ENCODE data around the gene PATL2.
"Not testable (repeated sequence)": the region's sequence is repeated elsewhere in the genome, so short reads cannot be mapped to it uniquely, and the experiment has no call there.

PATL2 gene

DNA sequence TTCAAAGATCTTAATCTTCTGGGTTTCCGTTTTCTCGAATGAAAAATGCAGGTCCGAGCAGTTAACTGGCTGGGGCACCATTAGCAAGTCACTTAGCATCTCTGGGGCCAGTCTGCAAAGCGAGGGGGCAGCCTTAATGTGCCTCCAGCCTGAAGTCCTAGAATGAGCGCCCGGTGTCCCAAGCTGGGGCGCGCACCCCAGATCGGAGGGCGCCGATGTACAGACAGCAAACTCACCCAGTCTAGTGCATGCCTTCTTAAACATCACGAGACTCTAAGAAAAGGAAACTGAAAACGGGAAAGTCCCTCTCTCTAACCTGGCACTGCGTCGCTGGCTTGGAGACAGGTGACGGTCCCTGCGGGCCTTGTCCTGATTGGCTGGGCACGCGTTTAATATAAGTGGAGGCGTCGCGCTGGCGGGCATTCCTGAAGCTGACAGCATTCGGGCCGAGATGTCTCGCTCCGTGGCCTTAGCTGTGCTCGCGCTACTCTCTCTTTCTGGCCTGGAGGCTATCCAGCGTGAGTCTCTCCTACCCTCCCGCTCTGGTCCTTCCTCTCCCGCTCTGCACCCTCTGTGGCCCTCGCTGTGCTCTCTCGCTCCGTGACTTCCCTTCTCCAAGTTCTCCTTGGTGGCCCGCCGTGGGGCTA, at the start of gene PATL2, which contains the start of gene B2M:
Gene PATL2, minus strand, starts transcription at position 228 of the 647 bp plus-strand sequence. CDS start 34,833 bp downstream, outside the sequence.
Gene B2M, plus strand, starts transcription at position 422 of the 647 bp plus-strand sequence. Its CDS starts 30 bp downstream, at position 452.
- peak; percentile 87 to 91 for DNase-seq (ENCODE audit: low read depth in 2 of 2, low spot score in 1 of 2)

DNA sequence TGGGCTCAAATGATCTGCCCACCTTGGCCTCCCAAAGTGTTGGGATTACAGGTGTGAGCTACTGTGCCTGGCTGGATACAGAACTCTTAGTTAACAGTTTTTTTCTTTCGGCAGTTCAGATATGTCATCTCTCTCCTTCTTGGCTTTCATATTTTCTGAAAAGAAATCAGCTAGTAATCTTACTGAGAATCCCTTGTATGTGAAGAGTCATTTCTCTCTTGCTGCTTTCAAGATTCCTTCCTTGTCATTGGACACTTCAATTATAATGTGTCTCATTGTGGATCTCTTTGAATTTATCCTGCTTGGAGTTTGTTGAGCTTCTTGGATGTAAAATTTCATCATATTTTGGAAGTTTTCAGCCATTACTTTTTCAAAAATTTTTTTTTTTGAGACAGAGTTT, 42.2 kb upstream of the PATL2 start:
- no peak for DNase-seq (ENCODE audit: low read depth in 2 of 2, low spot score in 1 of 2)

DNA sequence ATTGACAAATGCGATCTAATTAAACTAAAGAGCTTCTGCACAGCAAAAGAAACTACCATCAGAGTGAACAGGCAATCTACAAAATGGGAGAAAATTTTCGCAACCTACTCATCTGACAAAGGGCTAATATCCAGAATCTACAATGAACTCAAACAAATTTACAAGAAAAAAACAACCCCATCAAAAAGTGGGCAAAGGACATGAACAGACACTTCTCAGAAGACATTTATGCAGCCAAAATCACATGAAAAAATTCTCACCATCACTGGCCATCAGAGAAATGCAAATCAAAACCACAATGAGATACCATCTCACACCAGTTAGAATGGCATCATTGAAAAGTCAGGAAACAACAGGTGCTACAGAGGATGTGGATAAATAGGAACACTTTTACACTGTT, 32.3 kb upstream of the PATL2 start:
- DNase-seq (ENCODE audit: low read depth in 2 of 2, low spot score in 1 of 2) = not testable (repeated sequence)

DNA sequence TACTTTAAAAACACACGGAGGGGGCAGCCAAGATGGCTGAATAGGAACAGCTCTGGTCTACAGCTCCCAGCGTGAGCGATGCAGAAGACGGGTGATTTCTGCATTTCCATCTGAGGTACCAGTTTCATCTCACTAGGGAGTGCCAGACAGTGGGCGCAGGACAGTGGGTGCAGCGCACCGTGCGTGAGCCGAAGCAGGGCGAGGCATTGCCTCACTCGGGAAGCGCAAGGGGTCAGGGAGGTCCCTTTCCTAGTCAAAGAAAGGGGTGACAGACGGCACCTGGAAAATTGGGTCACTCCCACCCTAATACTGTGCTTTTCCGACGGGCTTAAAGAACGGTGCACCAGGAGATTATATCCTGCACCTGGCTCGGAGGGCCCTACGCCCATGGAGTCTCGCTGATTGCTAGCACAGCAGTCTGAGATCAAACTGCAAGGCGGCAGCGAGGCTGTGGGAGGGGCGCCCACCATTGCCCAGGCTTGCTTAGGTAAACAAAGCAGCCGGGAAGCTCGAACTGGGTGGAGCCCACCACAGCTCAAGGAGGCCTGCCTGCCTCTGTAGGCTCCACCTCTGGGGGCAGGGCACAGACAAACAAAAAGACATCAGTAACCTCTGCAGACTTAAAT, 28.2 kb upstream of the PATL2 start:
- DNase-seq (ENCODE audit: low read depth in 2 of 2, low spot score in 1 of 2) = not testable (repeated sequence)

DNA sequence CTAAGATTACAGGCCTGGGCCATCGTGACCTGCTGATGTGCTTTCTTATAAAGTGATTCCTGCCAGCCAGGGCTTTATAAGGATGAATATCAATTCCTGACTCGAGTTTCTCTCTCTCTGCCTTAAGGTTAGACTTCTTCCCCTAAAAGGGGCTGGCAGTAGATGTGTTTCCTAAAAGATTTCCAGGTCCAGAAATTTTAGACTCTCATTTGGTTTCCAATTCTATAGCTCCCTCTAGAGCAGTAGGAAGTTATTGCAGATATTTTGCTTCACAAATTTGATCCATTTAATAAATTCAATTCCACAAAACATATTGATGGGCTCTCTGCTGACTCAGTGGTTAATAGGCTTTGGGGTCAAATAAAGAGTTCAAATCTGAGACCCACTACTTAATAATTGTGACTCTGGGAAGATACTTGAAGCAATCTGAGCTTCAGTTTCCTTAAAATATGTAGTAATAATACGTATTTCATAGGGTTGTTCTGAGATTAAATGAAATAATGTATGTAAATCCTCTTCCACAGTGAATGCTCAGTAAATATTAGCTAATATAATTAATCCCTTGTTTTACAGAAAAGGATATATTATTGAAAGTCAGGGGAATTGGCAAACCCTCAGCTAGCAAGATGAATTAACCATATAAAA, 27.3 kb upstream of the PATL2 start:
- DNase-seq (ENCODE audit: low read depth in 2 of 2, low spot score in 1 of 2) = no peak

DNA sequence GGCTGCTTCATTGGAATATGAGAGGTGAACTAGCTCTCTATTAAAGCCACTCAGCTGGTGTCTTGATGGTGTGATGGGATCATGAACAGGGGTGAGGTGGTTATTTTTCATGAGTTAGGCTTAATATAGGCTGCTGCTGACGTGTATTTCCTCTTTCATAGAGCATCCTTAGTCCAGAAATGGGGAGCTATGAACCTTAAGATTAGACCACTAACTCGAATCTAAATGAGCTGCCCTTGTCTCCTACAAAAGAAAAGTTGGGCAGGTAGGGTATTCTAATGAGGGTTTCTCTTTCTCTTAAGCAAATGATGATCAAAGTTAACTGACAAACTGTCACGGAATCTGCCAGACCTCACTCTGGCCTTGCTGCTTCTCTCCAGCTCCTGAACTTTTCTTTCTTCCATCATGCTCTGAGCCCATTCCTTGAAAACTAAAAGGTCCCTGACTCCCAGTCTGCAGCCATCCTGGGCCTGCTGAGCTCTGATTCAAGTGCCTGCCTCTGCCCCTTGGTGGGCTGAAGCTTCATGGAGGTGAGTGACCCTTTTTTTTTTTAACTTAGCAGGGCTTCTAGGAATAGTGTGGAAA, 25.1 kb upstream of the PATL2 start, which contains the start of gene TRIM69:
Gene TRIM69, plus strand, starts transcription at position 348 of the 585 bp plus-strand sequence. Its CDS starts 177 bp downstream, at position 525.
- DNase-seq (ENCODE audit: low read depth in 2 of 2, low spot score in 1 of 2) = no peak

DNA sequence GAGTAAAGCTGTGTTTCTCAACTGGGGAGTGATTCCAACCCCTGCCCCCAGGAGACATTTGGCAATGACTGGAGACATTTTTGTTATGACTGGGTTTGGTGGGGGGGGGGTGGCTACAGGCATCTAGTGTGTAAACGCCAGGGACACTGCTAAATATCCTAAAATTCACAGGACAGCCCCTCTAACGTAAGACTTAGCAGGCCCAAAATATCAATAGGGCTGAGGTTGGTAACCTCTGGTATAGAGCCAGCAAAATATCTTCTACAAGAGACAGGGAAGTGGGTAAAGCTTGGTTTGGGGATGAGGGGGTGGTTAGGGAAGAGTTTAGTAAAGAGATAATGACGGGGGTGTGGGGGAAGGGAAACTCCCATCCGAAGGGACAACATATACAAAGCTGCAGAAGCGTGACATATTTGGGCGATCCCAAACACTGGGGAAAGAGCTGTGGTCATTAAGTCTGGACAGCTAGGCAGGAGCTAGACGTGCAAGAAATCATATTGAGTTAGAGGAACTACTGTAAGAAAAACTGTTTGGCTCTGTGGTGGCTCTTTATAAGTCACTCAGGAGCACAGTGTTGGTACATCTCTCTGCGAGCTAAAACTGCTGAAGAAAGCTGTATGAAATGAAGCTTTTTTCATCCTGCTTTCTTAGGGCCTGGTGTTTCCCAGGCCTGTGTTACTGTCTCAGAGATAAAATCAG, 24.5 kb upstream of the PATL2 start:
- DNase-seq (ENCODE audit: low read depth in 2 of 2, low spot score in 1 of 2) = no peak

DNA sequence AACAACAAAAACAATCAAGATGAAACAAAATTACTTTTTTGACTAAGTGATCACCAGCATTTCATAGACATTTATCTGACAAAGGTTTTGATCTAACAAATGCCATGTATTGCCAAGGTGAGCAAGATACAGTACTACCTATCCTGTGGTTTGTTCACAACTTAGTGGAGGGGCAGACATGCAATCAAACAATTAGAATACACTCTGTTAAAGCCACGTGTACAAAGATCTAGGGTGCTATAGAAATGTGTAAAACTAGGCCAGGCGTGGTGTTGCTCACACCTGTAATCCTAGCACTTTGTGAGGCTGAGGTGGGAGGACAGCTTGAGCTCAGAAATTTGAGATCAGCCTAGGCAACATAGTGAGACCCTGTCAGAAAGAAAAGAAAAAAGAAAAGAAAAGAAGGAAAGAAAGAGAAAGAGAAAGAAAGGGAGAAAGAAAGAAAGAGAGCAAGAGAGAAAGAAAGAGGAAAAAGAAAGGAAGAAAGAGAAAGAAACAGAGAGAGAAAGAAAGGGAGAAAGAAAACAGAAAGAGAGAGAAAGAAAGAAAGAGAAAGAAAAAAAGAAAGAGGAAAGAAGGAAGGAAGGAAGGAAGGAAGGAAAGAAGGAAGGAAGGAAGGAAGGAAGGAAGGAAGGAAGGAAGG, 23.8 kb upstream of the PATL2 start:
- DNase-seq (ENCODE audit: low read depth in 2 of 2, low spot score in 1 of 2) = no peak

DNA sequence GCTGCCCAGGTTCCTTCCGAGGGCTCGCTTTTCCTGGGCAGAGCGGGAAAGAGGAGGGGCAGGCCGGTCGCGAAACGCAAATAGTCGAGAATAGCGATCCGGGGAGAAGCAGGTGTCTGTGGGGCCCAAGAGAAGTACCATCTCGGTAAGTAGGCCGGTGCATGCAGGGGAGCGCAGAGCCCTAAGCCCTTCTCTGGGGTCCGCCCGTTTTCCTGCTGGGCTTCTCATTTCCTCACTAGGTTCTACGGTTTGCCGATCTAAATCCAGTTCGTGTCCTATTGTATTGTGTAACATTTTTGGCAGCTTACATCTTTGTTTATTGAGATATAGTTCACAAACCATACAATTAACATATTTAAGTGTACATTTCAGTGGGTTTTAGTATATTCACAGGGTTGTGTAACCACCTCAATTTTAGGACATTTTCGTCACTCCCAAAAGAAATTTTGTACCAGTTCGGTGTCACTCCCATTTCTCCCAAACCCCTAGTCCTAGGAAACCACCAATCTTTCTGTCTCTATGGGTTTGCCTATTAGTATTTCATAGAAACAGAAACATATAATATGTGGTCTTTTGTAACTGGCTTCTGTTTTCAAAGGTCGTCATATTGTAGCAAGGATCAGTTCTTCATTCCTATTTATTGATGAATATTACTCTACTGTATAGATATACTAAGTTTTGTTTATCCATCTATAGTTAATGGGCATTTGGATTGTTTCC, 18.4 kb upstream of the PATL2 start:
- DNase-seq (ENCODE audit: low read depth in 2 of 2, low spot score in 1 of 2) = no peak

DNA sequence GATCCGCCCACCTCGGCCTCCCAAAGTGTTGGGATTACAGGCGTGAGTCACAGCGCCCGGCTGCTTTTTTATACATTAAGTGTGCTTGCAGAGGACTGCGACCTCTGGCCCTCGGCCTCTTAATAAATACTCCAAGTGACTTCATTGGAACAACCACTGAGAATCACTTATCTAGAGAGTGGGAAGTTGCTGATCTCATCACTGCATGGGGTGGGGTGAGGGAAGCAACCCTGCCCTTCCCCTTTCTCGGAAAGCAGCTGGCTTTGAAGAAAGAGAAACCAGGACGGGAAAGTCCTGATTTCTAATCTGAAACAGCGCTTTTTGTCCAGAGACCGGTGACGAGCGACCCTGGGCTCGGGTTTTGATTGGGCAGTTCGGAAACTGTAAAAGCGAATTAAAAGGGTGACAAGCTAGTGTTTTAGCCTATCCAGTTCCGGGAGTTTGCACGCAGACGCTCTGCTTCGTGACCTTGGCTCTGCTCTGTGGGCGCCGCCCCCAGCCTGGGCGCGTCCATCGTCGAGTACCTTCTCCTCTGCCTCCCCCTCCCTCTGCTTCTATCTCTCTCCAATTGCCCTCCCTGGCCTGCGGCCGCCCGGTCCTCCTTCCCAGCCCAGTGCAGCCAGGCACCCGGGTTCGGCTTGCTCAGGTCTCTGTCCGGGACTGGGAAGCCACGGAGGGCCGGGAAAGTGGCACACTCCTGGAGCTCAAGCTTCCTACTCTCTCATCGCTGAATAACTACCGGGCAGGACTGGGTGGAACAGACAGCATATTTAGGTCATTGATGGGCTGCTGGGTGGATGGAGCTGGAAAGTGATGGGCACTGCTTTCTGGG, 17.7 kb upstream of the PATL2 start:
- DNase-seq (ENCODE audit: low read depth in 2 of 2, low spot score in 1 of 2) = peak; percentile 94 to 97

DNA sequence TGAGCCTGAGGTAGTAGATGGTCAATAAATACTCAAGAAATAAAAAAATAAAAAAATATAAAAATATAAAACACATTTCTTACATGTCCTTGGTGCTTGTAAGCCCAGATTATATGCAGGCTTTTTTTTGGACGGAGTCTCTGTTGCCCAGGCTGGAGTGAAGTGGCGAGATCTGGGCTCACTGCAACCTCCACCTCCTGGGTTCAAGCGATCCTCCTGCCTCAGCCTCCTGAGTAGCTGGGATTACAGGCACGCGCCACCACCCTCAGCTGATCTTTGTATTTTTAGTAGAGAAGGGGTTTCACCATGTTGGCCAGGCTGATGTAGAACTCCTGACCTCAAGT, 17.1 kb upstream of the PATL2 start:
- DNase-seq (ENCODE audit: low read depth in 2 of 2, low spot score in 1 of 2) = not testable (repeated sequence)

DNA sequence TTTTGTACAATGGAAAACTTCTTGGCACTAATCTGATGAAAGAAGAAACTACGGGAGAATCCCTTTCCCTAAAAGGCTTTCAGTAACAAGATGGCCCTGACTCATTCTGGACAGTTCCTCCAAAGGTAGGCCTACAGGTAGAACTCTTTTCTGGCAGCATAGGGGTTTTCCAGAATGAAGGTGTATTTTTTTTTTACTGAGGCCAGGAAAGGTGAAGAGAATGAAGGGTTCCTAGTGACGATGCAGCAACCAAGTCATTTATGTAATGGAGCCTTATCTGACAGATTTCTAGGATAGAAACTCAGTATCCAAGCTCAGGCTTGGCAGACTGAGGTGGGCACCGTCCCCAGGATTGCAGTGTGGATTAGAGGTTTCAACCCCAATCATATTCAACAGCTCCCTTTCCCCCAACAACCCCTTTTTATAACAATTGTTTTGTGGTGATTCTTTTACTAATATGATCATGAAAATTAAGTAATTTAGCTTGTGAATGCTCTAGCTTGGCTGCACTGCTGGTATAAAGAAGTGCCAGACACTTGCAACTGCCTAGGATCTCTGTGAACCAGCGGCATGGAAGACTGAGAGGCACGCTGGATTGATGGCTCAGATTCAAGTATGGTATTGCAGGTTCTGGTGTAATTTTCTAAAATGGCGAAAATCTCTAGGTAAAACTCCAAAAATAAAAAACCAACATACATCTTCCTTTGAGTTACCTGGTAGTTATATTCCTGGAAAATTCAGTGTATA, 16.5 kb upstream of the PATL2 start:
- no peak for DNase-seq (ENCODE audit: low read depth in 2 of 2, low spot score in 1 of 2)

DNA sequence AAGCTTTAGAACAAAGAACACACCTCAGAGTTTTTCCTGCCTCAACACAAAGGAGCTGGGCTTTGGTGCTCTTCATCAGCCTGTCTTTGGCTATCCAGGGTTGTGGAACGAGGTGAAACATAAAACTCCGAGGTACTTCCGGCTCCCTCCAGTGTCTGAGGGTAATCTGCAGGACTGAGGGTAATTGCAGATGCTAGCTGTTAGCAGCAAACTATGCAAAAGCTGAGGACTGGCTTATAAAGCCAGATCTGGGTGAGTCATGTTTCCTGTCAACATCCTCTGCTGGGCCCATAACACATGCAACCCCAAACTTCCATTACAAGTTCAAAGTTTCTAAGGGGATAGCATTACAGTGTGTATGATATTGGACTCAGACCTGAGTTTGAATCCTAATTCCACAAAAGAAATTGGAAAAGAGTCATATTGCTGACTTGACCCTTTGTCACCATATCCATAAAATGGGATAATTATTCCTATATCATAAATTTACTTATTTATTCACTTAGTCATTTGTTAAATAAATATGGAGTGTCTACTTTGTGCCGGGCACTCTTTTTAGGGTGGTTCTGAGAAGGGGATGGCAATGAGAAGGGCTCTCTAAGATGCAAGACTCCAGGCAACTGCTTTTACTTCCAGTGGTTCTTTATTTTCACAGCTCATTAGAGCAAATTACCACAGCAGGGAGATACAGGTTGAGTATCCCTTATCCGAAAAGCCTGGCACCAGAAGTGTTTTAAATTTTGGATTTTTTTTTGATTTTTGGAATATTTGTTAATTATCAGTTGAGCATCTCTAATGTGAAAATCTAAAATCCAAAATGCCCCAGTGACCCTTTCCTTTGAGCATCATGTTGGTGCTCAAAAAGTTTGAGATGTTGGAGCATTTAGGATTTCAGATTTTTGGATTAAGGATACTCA, 15.7 kb upstream of the PATL2 start:
- DNase-seq (ENCODE audit: low read depth in 2 of 2, low spot score in 1 of 2) = no peak

DNA sequence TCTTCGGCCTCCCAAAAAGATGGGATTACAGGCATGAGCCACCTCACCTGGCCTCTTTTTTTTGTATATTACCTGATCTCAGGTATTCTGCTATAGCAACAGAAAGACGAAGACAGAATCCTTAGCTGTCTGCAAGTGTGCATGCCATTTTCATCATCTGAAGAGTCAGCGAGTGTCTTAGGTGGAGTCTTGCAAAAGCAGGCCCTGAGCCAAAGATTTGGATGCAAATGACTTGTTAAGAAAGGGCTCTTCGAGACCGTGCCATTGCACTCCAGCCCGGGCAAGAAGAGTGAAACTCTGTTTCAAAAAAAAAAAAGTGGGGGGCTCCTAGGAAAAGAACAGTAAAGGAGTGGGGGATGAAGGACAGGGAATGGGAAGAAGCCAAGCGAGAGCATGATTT, 15.0 kb upstream of the PATL2 start:
- no peak for DNase-seq (ENCODE audit: low read depth in 2 of 2, low spot score in 1 of 2)

DNA sequence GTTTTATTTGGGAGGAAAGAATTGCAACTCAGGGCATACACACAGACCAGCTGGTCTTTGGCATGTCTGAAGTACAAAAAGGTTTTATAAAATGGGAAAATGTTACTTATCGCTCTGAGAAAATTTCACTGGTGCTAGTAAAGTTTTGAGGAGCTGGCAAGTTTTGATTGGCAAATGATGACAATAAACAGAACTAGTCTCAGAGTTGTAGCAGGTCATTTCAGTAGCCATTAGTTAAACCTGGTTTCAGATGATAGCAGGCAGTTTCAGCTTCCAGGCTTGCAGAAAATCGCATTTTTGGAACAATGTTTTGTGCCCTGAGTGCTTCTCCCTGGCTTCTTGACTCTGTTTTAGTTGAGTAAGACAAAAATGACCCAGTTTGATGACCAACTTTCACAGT, 10.9 kb upstream of the PATL2 start:
- DNase-seq (ENCODE audit: low read depth in 2 of 2, low spot score in 1 of 2) = no peak

DNA sequence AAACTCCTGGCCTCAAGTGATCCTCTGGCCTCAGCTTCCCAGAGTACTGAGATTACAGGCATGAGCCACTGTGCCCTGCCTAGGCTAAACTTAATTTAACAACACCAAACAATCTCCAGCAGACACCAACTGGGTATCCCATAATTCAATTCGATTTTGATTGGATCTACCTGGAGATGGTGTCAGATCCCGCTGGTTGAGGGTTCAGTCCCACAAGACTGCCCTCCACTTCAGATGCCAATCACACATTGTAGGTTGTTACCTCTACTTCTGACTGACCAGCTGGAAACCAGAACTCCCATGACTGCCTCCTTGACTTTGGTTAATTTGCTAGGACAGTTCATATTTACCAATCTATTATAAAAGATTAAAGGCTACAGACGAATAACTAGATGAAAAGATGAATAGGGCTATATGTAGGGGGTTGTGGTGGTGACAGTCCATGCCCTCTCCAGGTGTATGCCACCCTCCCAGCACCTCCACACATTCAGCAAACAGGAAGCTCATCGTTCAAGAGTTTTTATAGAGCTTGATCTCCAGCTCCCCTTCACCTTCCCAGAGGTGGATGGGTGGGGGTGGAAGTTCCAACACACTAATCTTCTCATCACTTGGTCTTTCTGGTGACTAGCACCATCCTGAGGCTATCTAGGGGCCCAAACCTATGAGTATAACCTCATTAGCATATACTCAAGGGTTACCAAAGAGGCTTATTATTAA, 9.5 kb upstream of the PATL2 start:
- no peak for DNase-seq (ENCODE audit: low read depth in 2 of 2, low spot score in 1 of 2)

DNA sequence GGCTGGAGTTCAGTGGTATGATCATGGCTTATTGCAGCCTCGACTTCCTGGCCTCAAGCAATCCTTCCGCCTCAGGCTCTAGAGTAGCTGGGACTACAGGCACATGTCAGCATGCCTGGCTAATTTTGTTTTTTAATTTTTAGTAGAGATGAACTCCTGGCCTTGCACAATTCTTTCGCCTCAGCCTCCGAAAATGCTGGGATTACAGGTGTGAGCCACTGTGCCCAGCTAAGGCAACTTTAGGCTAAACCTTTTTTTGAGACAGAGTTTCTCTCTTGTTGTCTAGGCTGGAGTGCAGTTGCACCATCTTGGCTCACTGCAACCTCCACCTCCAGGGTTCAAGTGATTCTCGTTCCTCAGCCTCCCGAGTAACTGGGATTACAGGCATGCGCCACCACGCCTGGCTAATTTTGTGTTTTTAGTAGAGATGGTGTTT, 8.9 kb upstream of the PATL2 start:
- DNase-seq (ENCODE audit: low read depth in 2 of 2, low spot score in 1 of 2) = not testable (repeated sequence)

Data from stimulated activated CD8-positive, alpha-beta memory T cell treated with anti-CD3 and anti-CD28 coated beads, Interleukin-4, amount 100 ng/mL, for 4 hours (primary cell).